Superior temporal gyrus (tissue), 1 donor: ENCODE data around the gene CSNK2A3.
A peak's percentile ranks its signal among the peaks of the same experiment; 100 is the strongest.
"Not testable (repeated sequence)": the region's sequence is repeated elsewhere in the genome, so short reads cannot be mapped to it uniquely, and the experiment has no call there.

Experiments used
- DNase-seq: peaks from one replicate; pipeline ENCODE4 v3.0.0-alpha.2; 2016; ENCODE audit errors: extremely low spot score

Gene CSNK2A3

DNA sequence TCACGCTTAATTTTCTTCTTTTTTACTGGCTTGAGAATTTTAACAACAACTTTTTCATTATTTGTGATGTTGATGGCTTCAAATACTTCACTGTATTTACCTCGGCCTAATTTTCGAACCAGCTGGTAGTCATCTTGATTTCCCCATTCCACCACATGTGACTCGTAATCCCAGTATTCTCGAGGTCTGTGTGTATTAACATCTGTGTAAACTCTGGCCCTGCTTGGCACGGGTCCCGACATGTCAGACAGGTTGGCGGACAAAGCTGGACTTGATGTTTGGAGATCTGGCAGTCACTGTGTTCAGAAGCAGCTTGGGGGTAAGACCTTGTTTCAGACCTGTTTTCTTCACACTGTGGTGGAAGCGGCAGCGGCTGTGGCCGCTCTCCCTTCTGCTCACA lies at the start of gene CSNK2A3:
CSNK2A3 (minus strand) TSS at position 373 of the 400 bp plus-strand sequence; CDS start at position 242, 131 bp downstream.
- DNase-seq = not testable (repeated sequence)

DNA sequence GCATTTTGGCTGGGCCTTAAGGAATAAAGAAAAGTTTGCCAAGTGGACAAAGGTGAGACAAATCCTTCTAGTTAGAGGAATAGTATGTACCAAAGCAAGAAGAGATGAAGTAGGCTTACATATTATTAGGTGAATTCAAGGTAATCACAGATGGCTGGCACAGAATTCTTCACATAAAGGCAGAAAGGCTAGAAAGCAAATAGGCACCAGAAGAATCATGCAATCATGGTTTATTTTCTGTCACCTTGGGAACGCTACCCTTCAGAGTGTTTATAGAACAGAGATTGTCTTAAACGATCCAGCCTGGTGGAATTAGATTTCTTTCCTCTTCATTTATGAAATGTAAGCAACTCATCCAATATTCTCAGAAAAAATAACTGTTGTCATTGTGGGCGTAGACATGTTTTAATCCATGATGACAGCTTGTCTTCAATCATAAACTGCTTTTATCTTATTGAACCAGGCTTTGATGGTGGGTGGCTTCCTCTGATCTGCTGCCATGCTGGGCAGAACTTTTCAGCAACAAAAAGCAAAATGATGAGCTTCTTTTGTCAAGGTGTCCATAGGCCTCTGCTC lies 49.0 kb upstream of the CSNK2A3 start:
- DNase-seq = no peak

- no peak for DNase-seq
Measured at GRCh38 chr11:11400635-11401232, 47.7 kb upstream of the CSNK2A3 start.

- no peak for DNase-seq
Measured at GRCh38 chr11:11400121-11400520, 47.1 kb upstream of the CSNK2A3 start.

- no peak for DNase-seq
Measured at GRCh38 chr11:11397781-11398180, 44.7 kb upstream of the CSNK2A3 start.

- no peak for DNase-seq
Measured at GRCh38 chr11:11397036-11397415, 44.0 kb upstream of the CSNK2A3 start.

- DNase-seq = peak; percentile 70
Measured at GRCh38 chr11:11396301-11397035, 43.4 kb upstream of the CSNK2A3 start.

GRCh38 chr11:11395126-11395525 lies 42.1 kb upstream of the CSNK2A3 start:
- no peak for DNase-seq

GRCh38 chr11:11394241-11394640 lies 41.2 kb upstream of the CSNK2A3 start:
- DNase-seq = no peak

DNA sequence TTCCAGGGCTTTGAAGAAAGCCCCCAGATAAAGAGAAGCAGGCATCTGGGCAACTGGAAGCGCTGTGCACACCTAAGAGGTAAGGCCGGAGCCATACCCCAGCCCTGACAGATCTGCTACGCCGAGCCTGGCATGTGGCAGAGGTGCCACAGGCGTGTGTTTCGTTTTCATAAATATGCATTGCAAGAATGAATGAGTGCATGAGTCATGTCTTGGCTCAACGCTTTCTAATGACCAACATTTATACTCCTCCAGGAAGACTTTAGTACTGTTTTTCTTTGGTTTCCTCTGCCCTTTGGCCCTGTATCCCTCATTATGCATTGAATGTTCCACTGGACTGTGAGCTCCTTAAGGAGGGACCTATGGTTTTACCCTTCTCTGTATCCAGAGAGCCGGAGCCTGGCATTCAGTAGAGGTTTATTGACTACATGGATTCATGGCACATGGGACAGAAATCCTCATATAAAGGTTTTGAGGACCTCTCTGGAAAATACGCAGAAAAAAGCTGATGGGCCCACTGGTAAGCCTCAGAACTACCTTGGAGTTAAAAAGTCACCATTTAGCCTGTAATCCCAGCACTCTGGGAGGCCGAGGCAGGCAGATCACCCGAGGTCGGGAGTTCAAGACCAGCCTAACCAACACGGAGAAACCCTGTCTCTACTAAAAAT lies 38.9 kb upstream of the CSNK2A3 start:
- DNase-seq = no peak

DNA sequence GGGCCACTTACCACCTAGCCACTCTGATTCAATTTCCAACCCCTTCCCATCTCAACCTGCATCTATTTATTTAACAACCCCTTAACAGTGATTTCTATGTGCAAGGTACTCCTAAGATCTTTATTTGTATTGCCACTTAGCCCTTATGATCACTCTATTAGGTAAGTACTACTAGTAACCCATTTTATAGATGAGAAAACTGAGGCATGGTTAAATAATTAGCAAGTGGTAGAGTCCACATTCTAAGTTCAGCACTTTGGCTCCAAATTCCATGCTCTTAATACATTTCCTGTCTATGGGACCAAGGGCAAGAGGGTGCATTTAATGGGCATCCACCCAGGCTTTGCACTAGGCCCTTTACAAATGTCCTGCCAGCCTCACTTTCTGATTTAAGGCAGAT lies 38.1 kb upstream of the CSNK2A3 start:
- DNase-seq = no peak

- DNase-seq = no peak
Measured at GRCh38 chr11:11390068-11390771, 37.2 kb upstream of the CSNK2A3 start.

GRCh38 chr11:11389238-11389637 lies 36.2 kb upstream of the CSNK2A3 start:
- DNase-seq = no peak

DNA sequence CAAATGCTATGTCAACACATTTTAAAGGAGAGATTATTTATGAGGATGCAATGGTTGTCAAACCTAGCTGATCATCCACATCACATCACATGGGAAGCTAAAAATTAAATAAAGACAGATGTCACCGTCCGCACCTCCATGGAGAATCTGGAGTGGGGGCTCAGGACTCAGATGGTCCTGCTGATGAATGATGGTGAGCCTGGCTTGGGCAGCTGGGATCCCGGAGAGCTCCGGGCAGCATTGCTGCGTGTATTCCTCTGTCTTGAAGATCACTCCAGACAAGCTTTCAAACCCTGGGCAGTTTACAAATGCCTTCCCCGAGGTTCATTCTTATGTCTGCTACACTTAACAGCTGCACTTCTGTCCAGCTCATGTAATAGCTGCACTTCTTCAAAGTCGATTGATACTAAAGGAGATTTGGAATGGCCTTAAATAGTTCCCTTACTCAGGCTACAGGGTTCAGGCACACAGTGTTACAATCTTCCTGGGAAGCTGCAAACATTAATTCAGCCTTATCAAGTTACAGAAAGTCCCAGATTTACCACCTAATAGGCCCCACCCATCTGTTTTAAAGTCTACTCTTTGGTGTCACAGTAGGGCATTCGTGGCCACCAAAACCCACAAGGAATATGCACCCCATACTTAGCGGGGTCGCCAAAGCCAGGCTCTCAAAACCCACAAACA lies 34.7 kb upstream of the CSNK2A3 start:
- DNase-seq = no peak

GRCh38 chr11:11387207-11387606 lies 34.2 kb upstream of the CSNK2A3 start:
- DNase-seq = no peak

GRCh38 chr11:11384829-11385228 lies 31.8 kb upstream of the CSNK2A3 start:
- no peak for DNase-seq

- no peak for DNase-seq
Measured at GRCh38 chr11:11383995-11384394, 30.9 kb upstream of the CSNK2A3 start.

GRCh38 chr11:11382858-11383532 lies 29.9 kb upstream of the CSNK2A3 start:
- no peak for DNase-seq

DNA sequence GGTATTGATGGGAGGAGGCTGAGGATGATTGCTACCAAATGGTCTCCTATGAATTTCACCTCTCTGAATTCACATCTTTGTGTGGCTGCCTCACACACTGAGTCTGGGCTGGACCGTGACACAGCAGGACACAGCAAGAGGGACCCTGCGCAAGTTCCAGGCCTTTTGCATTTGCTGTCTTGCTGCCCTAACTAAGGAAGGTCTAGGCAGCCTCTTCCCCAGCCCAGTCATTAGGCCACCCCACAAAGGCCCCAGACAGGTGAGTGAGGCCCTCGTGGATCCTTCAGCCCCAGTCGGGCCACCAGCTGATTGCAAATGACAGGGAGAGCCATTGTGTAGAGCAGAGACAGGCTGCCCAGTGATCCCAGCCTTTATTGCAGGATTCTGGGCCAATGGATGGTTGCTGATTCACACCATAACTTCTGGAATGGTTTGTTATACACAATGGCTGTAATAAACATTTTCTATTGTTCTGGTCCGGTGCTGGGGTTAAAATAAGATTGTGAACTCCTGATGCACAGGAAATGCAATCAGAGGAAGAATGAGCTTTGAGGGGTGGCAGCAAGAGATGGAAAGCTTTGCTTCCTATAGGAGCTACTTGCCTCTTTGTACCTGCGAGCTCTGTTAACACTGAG lies 28.5 kb upstream of the CSNK2A3 start:
- DNase-seq = no peak

DNA sequence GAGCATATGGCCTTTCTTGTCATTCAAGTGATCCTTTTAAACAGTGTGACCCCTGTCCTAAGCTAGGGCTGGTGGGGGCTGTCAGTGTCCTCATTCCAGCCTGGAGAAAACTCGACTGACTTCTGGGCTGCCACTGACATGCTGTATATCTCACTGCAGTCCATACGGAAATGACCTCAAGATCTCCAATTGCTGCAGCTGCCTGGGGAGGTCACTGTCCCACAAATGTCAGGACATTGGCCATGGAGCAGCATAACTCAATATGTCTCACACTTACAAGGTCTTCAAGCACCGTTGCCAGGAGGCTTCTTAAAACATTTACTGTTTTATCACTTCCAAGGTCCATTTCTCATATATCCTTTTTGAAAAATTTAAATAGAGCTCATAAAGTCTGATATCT lies 27.8 kb upstream of the CSNK2A3 start:
- DNase-seq = no peak
